ENCODE measurements around the gene LAMC1.

DNA sequence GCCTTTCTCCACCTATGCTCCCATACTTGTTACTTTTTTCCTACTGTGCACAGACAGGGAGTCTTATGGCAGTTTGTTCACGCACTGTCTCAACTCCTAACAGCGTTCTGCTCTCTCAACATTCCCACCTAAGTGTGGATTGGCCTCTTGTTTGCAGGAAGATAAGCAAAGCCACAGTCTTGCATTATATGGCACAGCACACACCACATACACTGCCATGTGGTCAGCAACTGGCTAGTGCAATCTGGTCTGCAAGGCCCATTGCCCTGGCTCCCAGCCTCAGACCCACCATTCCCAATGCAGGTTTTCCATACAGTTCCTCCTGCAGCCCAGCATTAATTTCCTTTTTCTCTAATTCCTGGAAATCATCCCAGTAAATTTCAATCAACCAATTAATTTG lies 124.5 kb downstream of the LAMC1 start:
- TF ChIP-seq, protein P1, sequence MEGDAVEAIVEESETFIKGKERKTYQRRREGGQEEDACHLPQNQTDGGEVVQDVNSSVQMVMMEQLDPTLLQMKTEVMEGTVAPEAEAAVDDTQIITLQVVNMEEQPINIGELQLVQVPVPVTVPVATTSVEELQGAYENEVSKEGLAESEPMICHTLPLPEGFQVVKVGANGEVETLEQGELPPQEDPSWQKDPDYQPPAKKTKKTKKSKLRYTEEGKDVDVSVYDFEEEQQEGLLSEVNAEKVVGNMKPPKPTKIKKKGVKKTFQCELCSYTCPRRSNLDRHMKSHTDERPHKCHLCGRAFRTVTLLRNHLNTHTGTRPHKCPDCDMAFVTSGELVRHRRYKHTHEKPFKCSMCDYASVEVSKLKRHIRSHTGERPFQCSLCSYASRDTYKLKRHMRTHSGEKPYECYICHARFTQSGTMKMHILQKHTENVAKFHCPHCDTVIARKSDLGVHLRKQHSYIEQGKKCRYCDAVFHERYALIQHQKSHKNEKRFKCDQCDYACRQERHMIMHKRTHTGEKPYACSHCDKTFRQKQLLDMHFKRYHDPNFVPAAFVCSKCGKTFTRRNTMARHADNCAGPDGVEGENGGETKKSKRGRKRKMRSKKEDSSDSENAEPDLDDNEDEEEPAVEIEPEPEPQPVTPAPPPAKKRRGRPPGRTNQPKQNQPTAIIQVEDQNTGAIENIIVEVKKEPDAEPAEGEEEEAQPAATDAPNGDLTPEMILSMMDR (IDR thresholded peaks at IDR 0.05) = no peak
- no peak for TF ChIP-seq POLR2A (IDR thresholded peaks at IDR 0.05)

All from body of pancreas (tissue), 4 donors.